Activated CD8-positive, alpha-beta memory T cell treated with anti-CD3 and anti-CD28 coated beads, Interleukin-2, amount 50 U/mL, for 24 hours (primary cell): ENCODE data around the gene CCDC191.

Experiments used
- DNase-seq: peaks from one replicate; pipeline ENCODE4 v3.0.0-alpha.2; 2020; ENCODE audit errors: extremely low read depth

Gene CCDC191

DNA sequence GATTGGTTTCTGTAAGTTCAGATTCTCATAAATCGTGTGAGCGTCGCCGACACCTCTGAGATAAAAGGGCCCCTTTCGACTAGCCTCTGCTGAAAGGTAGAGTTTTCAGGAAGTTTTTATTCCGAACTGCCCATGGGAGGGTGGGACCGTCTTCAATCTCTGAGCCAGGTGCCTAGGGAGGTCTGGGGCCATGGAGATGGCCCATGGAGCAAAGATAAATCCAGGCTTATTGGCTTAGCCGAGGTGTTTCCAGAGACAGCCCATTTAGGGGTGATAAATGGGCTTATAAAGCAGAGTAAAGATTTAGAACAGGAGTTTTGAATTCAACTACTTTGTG lies 653 bp upstream of the CCDC191 start:
- no peak for DNase-seq

DNA sequence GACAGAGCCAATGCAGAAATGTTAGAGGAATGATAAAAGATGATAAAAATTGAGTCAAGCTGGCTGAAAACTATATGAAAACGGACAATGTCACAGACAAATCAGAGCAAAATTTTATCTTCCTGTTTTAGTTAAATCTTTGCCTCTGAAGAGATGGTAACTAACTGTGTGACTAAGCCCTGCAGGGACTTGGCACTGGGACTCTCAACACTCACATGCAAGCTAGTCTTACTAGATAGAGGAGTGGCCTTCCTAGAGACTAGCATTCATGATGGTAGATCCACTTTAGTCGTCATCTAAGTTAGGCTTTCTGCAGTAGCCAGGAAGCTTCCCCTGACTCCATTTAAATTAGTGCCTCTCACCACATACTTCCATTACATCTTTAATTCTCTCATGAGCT lies 4.1 kb downstream of the CCDC191 start:
- no peak for DNase-seq

DNA sequence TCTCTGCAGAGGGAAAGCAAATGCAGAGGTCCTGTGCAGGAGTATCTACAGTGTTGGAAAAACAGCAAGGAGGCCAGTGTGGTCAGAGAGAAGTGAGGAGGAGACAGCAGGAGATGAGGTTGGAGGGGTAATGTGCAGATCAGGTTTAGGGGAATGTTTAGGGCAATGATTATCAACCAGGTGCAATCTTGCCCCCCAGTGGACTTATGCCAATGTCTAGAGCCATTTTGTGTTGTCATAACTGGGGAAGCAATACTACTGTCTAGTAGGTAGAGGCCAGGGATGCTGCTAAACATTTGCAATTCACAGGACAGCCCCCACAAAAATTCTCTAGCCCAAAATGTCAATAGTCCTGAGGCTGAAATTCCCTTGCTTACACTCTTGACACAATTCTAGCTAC lies 13.1 kb downstream of the CCDC191 start:
- DNase-seq = no peak

DNA sequence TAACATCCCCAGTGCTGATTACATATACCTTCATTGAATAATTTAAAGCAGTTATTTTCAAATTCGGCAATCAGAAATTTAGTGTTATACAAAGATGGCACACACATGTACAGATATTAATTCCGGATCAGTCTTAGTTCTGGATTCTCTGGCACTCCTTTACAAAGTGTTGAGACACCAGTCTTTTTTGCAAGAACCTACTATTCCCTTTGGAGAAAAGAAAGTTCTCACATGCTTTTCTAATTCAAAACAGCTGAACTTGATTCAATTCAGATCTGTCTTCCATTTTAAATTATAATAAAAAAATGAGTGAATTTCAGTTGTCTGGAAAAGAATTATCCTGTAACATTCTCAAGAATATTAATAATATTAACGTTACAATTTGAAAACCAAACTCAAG lies 20.4 kb downstream of the CCDC191 start:
- no peak for DNase-seq

DNA sequence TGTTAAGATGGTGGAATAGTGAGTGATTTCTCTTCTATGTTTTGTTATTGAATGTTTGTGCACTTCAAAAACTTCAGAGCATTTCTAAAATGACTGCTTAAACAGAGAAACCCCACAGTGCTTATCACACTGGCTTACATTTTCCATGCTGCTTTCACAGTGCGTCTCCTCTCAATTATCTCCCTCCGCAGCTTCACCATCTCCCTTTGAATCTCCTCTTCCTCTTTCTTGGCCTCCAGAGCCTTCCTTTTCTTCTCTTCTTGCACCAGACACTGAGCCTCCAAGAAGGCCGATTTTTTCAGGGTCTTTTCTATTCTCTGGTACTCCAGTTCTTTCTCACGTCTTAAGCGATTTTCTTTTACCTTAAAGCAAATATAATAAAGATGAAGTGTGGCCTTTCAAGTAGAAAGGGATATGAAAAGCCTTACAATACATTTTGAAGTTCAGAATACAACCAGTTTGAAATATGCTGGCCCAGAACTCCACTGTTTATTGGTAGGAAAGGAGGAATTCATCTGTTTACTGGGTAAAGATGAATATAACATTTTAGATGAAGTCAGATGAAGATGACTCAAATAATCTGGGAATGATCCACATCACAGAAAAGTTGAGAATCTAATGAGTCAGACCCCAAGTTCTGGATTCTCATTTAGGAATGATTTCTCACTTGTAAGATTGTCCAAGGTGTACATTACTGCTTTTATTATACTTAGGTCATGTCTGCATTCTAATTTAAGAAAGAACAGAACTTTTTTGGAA lies 21.4 kb downstream of the CCDC191 start:
- DNase-seq = no peak

DNA sequence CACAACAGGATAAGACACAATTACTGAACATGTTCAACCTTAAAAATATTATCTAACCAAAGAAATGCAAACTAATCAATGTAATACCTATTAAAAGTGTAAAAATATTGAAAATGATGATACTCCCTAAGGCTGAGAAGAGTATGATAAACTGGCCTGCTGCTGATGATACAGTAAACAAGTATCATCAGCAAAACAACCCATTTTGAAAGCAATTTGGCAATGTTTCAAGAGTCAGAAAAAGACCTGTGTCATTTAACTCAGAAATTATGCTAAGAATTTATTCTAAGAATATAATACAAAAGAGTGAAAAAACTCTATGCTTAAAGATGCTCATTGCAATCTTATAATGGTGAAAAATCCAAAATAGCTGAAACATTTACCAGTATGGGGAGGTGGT lies 22.1 kb downstream of the CCDC191 start:
- no peak for DNase-seq

DNA sequence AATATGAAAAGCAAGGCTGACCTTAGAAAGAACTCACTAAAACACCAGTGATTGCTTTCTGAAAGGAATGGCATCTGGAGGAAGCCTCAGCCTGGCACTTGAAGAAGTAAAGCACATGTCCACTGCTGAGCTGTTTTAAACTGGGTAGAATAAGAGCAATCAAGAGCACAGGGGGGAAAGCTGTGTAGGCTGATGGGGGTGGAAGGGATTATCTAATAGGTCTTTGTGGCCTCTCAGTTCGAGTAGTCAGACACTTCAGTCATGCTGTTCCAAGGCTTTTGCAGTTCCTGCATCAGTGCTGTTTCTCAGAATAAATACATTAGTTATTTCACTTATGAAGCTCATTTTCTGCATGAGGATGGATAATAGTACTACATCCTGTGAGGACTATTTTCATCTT lies 22.6 kb downstream of the CCDC191 start:
- no peak for DNase-seq

DNA sequence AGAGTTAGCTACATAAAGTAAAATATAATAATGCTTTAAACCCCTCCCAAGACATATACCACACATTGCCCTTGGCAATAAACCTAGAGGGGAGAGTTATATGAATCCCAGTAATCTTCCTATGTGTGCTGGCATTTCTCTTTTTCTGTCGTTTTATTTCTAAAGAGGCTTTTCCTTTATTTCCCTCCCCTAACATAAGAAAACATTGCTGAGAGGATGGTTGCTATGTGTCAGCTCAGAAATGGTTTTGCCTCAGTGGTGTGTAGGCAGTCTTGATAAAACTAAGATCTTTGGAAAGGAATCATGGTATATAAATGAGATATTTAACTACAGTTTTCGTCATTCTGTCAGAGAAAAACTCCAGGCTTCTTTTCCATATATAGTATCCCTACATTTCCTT lies 30.0 kb downstream of the CCDC191 start:
- no peak for DNase-seq

DNA sequence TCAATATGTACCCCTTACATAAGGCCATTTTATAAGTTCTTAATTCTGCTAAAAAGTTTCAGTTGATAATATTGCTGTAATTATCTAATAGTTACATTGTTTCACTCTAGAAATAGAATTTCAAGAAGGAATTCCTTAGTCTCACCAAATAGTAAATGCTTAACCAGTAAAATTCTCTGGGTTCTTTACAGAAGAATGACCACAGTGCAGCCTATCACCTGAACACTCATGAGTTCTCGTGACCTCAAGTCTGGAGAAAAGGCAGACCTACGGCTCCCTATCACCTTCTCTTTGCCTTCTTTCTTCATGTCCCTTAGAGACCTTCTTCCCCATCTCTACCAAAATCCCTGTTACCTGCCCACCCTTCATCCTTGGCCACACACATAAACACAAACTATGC lies 30.9 kb downstream of the CCDC191 start:
- DNase-seq = no peak

DNA sequence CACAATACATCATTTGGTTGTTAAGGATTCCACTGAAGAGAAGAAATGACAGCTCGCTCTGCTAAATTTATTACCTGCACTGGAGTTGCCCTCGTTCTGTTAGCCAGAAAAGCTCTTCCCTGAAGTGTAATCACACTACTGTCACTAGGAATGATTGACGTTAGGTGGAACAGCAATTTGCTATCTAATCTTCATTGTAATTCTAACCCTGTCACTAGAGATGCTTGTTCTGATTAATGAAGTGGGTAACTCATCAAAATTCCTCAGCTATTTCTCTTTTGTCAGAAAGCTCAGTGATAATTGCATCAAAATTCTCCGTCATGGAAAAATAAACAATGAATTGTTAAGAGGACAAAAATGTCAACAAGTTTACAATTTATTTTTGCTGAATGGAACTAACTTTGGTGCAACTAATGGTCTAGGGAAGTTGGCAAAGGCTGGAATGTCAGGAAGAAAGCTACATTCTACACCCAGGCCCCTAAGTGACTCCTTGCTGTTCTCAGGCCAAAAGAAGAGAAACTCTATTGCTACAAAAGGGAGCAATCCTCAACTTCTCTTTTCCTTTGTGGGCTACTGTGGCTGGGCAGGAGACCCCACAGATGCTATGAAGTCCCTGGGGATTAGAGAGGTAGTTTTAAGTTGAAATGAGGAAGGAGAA lies 34.1 kb downstream of the CCDC191 start:
- no peak for DNase-seq

DNA sequence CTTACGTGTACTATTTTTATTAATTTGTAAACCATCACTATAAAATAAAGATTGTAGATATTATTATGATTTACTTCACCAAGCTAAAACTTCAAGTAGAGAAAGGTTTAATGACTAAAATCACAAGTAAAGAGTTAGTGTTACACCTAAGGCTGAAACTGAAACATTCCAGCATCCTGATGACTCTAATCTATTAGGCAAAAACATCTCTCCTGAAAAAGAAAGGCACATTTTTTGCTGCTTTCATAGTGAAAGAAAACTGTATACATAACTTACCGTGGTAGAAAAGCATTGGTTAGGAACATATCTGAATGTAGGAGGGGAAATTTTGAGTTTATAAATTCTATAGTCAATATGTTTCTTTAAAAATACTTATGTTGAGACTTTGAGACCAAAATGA lies 35.4 kb downstream of the CCDC191 start:
- DNase-seq = no peak

DNA sequence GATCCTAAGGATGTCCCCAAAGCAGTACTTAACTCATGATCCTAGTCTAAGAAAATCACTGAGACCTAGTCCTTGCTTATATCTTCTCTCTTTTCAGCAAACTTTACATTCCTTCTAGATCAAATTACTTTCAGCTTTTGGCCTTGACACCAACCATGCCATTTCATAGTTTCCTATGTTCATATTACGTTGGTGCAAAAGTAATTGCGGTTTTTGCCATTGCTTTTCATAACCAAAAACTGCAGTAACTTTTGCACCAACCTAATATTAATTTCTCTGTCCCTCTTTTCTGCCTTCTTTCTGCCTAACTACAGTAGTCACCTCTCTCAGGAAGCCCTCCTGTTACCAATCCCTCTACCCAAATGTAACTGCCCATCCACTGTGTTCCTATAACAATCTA lies 36.8 kb downstream of the CCDC191 start:
- DNase-seq = no peak

DNA sequence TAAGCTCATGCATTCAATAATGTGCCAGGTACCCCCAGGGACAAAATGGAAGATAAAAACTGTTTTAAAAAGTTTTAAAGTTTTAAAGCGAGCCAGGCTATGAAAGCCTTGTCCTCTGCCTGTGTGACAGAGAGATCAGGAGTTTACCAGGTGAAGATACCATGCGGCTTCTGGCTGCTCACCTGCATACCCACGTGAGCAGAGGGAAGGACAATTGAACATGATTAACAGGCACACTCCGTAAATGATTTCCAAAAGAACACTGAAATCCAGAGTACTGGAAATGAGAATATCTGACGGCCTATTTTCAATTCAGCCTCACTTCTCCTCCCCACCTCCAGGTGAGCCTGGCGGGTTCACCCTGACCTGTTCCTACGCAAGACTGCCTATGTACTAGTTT lies 42.1 kb downstream of the CCDC191 start:
- no peak for DNase-seq

DNA sequence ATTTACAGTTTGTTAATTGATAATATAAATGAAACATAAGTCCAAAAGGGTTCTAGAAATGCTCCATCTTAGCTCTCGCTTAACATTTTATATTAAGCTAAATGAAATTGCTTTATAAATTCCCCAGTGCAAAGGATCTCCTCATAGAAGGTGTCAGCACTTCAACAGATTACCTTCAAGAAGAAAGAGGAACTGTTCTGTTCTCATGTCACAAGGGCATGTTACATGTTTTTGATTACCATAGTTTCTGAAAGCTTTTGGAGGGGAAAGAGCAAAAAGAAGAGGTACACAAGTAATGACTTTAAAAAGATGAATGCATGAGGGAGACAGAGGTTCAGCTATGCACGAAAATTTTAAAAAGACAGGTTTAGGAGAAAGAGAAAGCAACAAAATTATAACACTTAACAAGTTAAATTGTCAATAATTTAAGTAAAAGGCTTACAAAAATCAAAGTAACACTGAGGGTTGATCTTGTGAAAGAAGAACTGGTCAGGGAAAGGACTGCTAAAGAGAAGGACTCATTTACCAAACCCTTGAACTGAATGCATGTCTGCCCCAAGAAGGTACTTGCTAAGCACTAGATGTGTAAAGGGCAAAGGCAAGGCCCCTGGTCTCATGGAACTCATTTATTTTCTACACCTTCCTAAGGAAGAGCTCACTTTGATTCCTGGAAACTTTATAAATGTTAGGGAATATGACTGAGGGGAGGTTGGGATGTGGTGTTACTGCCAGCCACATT lies 45.1 kb downstream of the CCDC191 start:
- no peak for DNase-seq

DNA sequence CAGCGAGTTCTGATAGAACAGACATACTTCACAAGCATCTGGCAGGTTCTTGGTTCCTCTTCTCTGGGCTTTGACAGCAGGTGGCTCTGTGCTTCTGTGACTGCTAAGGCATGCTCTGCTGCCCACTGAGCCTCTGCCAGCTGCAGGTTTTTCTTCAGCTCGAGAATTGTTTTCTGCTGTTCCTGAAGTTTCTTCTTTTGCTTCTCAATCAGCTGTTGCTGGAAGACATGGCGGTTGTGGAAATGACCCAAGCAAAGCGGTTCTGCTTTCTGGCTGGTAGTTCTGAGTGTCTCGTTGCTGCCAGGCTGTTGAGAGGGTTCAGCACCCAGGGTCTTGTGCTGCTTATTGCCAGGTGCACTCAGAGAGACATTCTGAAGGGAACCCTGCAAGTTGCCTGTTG lies 50.8 kb downstream of the CCDC191 start:
- no peak for DNase-seq

DNA sequence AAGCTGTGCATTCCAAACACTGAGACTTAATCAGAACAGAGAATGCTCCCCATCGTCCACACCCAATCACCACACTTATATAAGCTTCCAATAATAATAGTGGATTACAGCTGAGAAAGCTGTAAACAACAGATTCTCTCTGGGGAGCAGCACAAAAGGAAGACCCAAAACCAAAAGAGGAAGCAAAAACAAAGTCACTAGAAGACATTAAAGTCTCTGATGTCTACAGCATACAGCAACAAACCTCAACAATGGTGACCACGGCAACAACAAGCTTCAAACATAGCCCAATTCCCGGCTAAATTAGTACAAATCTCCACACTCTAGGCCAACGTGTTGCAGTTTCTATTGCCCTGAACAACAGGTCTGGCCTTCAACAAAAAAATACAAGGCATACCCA lies 70.8 kb downstream of the CCDC191 start:
- DNase-seq = no peak

DNA sequence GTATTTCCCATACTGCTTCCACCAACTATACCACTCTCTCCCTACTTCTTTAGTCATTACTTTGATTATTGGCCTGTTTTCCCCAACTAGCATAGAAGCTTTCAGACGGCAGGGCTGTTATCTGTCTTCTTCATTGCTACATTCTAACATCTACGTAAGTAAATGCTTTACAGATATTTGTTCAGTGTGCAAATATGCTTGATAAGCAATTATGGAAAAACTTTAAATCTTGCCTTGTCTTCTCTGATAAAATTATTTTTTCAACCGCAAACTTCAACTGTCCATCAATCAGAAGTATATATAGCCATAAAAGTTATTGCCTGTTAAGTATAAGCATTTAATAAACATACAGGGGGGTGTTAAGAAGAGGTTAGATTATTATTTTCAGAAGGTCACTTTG lies 72.8 kb downstream of the CCDC191 start:
- DNase-seq = no peak

DNA sequence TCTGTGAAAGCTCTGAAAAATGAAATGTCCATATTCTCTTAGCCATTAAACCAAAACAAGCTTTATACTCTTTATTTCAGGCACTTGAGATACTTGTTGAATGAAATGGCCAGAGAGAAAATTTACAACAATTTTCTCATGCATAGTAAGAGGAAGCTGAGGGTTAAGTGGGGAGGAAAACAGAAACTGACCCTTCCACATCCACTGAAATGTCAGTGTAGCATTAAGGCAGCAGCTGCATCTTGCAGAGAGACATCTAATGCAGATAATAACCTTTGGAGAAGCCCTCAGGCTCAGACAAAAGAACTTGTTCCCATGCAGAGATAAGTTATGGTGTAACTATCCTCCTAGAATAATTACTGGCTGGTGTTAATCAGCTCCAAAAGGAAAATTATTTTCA lies 74.5 kb downstream of the CCDC191 start:
- DNase-seq = no peak

DNA sequence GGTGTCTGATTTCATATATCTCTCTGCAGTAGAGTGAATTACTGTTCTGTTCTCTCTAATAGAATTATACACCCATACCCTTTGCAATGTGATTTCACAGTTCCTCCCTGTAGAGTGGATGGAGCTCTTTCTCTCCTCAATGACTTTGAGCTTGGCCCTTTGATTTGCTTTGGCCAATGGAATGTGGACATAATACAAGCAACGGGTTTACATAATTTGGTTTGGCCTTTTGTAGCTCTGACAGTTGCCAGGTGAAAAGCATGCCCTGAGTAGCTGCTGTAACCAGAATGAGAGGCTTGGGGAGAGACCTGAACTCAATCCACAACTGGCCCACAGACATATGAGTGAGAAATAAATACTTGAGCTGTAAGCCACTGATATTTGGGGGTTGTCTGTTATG lies 76.4 kb downstream of the CCDC191 start:
- no peak for DNase-seq

DNA sequence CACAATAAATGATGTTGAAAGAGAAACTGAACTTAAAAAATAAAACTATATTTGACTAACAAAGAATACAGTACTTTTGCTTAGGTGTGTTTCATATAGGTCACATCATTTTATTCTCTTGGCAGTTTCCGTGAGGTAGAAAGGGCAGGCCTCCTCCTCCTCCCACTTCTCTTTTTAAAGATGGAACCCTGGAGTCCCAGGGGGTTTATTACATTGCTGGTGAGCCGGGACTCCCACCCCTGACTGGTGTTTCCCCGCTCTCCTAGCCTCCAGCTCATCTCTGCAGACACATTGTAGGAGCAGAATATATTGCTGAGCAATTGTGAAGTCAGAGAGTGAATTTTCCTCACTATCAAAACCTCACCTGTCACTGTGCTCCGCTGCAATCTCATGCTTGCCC lies 78.5 kb downstream of the CCDC191 start:
- no peak for DNase-seq

DNA sequence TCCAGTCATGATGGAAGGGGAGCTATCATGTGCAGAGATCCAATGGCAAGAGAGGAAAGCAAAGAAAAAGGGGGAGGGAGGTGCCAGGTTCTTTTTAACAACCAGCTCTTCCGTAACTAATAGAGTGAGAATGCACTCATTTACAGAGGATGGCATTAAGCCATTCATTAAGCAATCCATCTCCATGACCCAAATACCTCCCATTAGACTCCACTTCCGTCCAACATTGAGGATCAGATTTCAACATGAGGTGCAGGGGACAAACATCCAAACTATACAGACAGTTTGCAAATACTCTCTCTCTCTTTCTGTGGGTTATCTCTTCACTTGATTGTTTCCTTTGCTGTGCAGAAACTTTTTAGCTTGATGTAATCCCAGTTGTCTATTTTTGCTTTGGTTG lies 87.3 kb downstream of the CCDC191 start:
- DNase-seq = no peak

DNA sequence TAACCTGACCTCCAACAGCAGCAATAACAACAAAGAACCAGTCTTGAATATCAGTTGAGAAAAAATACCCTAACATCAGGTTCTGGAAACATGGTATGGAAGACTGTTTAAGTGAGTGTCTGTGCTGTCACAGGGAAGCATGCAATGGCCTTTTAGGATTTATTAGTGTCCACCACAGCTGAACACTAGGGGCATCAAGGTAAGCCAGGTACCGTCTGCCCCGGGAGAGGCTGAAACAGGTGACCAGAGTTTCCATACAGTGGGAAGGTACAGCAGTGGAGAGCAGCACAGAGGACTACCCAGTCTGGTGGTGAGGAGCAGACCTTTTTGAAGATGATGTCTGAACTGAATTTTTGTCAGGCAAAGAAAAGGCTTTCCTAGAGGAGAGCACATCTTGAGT lies 90.2 kb downstream of the CCDC191 start:
- DNase-seq = no peak

DNA sequence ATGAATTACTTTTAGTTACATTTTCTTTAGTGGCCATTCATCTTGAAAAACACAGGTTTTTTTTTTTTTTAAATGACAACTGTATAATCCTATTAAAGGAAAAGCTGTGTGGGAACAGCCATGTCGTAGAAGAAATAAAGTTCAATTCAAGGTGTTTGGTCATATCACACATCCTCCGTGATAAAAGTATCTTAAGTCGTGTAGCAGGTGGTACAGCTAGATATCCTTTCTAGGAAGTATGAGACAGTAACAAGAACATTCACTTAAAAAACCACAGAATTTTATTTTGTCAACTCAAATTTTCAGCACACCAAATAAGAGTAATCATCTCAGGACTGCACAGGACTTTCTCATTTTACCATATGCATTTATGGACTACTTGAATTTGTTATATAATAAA lies 92.4 kb downstream of the CCDC191 start:
- DNase-seq = no peak
